Calu3 (cell line): ENCODE results near the gene MPIG6B. TPM values are rescaled to one million over a fixed set of nuclear protein-coding genes. Genes with fewer than 3 reads are reported as not detected.

Experiments
- BruUV-seq: library from RNA; stranded (reverse); fragments of 400-500 nt; replicated peaks from 2 replicates; lab custom pipeline; 2021; lab: Mats Ljungman, UMichigan
- CTCF ChIA-PET: fragments of 300-600 bp; sonication (Branson Sonifier 250); formaldehyde crosslinking; loops from one replicate; lab custom pipeline; 2022; ENCODE audit warnings: antibody characterized with exemption; lab: Charles Lee
- DNase-seq: peaks from one replicate; pipeline ENCODE4 v3.0.0; 2022
- H3K27ac Mint-ChIP-seq: one replicate; pipeline ENCODE4 v1.8.0; 2022; ENCODE audit warnings: mixed read lengths; ENCODE audit not compliant: unreplicated experiment
- H3K27me3 Mint-ChIP-seq: one replicate; pipeline ENCODE4 v1.8.0; 2022; ENCODE audit warnings: mixed read lengths; ENCODE audit not compliant: unreplicated experiment
- H3K36me3 Mint-ChIP-seq: one replicate; pipeline ENCODE4 v1.8.0; 2022; ENCODE audit warnings: mild to moderate bottlenecking, moderate library complexity, mixed read lengths; ENCODE audit not compliant: insufficient read depth, unreplicated experiment
- H3K4me1 Mint-ChIP-seq: one replicate; pipeline ENCODE4 v1.8.0; 2022; ENCODE audit warnings: mild to moderate bottlenecking, low read depth, mixed read lengths; ENCODE audit not compliant: unreplicated experiment
- H3K4me3 Mint-ChIP-seq: one replicate; pipeline ENCODE4 v1.8.0; 2022; ENCODE audit warnings: mild to moderate bottlenecking, low read depth, moderate library complexity, mixed read lengths; ENCODE audit not compliant: unreplicated experiment
- H3K9me3 Mint-ChIP-seq: one replicate; pipeline ENCODE4 v1.8.0; 2022; ENCODE audit warnings: low read depth, mixed read lengths; ENCODE audit not compliant: unreplicated experiment
- CTCF ChIP-seq: fragments of 200-600 bp; IDR thresholded peaks from one replicate; pipeline ENCODE4 v1.8.0; 2022; ENCODE audit warnings: antibody characterized with exemption; ENCODE audit not compliant: unreplicated experiment
- intact Hi-C: fragments of 100-400 bp; cut with micrococcal nuclease; formaldehyde crosslinking; loops from one replicate; pipeline ENCODE4 v1.10.0; 2022; ENCODE audit not compliant: unreplicated experiment
- total RNA-seq: library from RNA; stranded (reverse); gene quantifications from 2 replicates; pipeline ENCODE4 v1.2.3, GENCODE V29; 2022

The MPIG6B gene
- total RNA-seq, 1 experiment from 2014 or later = not detected

GRCh38 chr6:31690231-31691077 lies 32.7 kb upstream of the MPIG6B start:
- no peak overlapping the region for H3K27ac Mint-ChIP-seq
- no peaks in the 10 kb centered on the region for H3K9me3 Mint-ChIP-seq
- peaks cover 49% of the 10 kb centered on the region for H3K36me3 Mint-ChIP-seq
- peaks cover 16% of the 10 kb centered on the region for H3K4me1 Mint-ChIP-seq
- no peaks in the 10 kb centered on the region for H3K27me3 Mint-ChIP-seq
- intact Hi-C loops = no loop called here
- CTCF ChIA-PET = interaction anchor here (0.6 to 2.6 kb wide), 10 partner anchors 9 to 249 kb away, joined by 3 to 14 read pairs (median 4); partner anchors contain the start of genes LY6G5C and MSH5
- TF ChIP-seq CTCF = no peak
- no TSS peak for BruUV-seq
- no peak overlapping the region for H3K4me3 Mint-ChIP-seq
- DNase-seq = peak; percentile 27

DNA sequence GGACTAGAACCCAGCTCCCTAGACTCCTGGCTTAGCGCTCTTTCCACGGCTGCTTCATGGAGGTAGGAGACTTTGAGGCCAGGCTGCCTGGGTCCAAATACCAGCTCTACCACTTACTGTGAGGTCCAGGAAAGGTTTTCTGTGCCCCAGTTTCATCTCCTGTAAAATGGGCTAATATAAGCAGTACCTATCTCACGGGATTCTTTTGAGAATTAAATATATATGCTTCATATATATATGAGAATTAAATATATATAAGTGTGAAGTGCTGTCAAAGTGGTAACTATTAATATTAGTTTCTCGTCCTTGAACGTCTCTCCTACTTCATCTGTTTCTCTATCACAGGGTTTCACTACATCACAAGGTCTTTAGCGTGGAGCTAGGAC lies 32.1 kb upstream of the MPIG6B start:
- Mint-ChIP-seq H3K4me1 (peaks cover 16% of the 10 kb centered on the region), H3K4me3 (no peak overlapping the region), H3K27ac (no peak overlapping the region), H3K27me3 (no peaks in the 10 kb centered on the region), H3K9me3 (no peaks in the 10 kb centered on the region), H3K36me3 (peaks cover 51% of the 10 kb centered on the region)
- BruUV-seq = no TSS peak
- no peak for TF ChIP-seq CTCF
- no peak for DNase-seq
- CTCF ChIA-PET = interaction anchor here (0.6 to 2.6 kb wide), 6 partner anchors 10 to 249 kb away, joined by 3 to 14 read pairs (median 8); partner anchors contain the start of genes LY6G5C and MSH5
- intact Hi-C loops = no loop called here

DNA sequence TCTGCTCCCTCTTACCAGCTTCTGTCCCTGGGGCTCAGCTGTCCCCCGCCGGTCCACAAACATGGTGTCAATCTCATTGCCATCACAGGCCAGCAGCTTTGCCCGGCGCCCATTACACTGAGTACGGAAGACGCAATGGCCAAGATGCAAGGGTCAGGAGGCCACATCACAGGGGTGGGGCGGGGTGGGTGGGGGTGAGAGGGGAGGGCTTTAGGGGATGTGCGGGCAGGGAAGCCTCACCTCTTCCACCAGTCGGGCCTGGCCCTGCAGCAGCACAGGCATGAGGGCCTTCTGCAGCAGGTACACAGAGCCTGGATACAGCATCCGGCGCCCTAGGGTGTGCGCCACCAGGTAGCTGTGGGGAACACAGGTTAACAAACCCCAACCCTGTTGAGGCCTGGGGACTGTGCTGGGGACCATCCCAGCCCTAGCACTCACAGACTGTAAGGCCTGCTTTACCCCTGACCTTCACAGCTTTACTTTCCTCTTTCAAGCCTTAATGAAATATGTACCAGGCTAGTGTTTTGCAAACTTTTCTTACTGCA lies 31.5 kb upstream of the MPIG6B start:
- H3K27ac Mint-ChIP-seq = no peak overlapping the region
- H3K4me1 Mint-ChIP-seq = peaks cover 16% of the 10 kb centered on the region
- H3K9me3 Mint-ChIP-seq = no peaks in the 10 kb centered on the region
- intact Hi-C loops = no loop called here
- H3K4me3 Mint-ChIP-seq = no peak overlapping the region
- CTCF ChIA-PET = interaction anchor here (2.0 to 2.6 kb wide), 2 partner anchors 10 to 78 kb away, joined by 8 read pairs; partner anchors contain the start of gene LY6G5C
- no peaks in the 10 kb centered on the region for H3K27me3 Mint-ChIP-seq
- no TSS peak for BruUV-seq
- peaks cover 50% of the 10 kb centered on the region for H3K36me3 Mint-ChIP-seq
- no peak for DNase-seq
- no peak for TF ChIP-seq CTCF

GRCh38 chr6:31692353-31692752 lies 30.8 kb upstream of the MPIG6B start:
- no peak overlapping the region for H3K4me3 Mint-ChIP-seq
- H3K36me3 Mint-ChIP-seq = peaks cover 48% of the 10 kb centered on the region
- TF ChIP-seq CTCF = no peak
- intact Hi-C loops = no loop called here
- peaks cover 16% of the 10 kb centered on the region for H3K4me1 Mint-ChIP-seq
- no peaks in the 10 kb centered on the region for H3K27me3 Mint-ChIP-seq
- H3K9me3 Mint-ChIP-seq = no peaks in the 10 kb centered on the region
- BruUV-seq = no TSS peak
- no peak overlapping the region for H3K27ac Mint-ChIP-seq
- DNase-seq = no peak
- CTCF ChIA-PET = interaction anchor here (1.9 kb wide), 1 partner anchor 47 kb away, joined by 4 read pairs; the partner anchor contains the start of gene MSH5
